Astrocyte (in vitro differentiated cells and primary cell): ENCODE measurements around the gene CSNK2B. TPM values are rescaled to one million over a fixed set of nuclear protein-coding genes. Genes with fewer than 3 reads are reported as not detected.
A peak's percentile ranks its signal among the peaks of the same experiment; 100 is the strongest.

ENCODE experiments used
- microRNA-seq: library from miRNA; unstranded; fragments of <30 nt; microRNA quantifications from one replicate; pipeline ENCODE4 v1.2.0, GENCODE V29; 2020
- total RNA-seq: library from RNA; stranded (reverse); gene quantifications from 2 replicates; pipeline ENCODE4 v1.2.1, GENCODE V29; 2021

The CSNK2B gene
- total RNA-seq, 1 donor from 2014 or later = 208 TPM

Small RNA genes within 50 kb of the gene (microRNA-seq; reads per million reads assigned to microRNA genes)
- 1.9 reads per million for gene MIR4646
- 3.8 reads per million, percentile 14 among the genes with 10 or more reads in this experiment for gene MIR6832

Other genes with a start within 250 kb of the CSNK2B start
- gene MICB, start 167.9 kb upstream of the CSNK2B start, total RNA-seq = 4.1 and 5.8 TPM in 2 replicates
- gene MCCD1, start 137.1 kb upstream of the CSNK2B start, total RNA-seq = not detected in 2 replicates
- 284 and 294 TPM in 2 replicates for gene DDX39B, start 124.1 kb upstream of the CSNK2B start, total RNA-seq
- gene ATP6V1G2, start 119.5 kb upstream of the CSNK2B start, total RNA-seq = 2.6 and 3.4 TPM in 2 replicates
- gene NFKBIL1, start 118.5 kb upstream of the CSNK2B start, total RNA-seq = 18.8 and 20.4 TPM in 2 replicates
- gene LTA, start 93.8 kb upstream of the CSNK2B start, total RNA-seq = not detected in 2 replicates
- gene TNF, start 90.5 kb upstream of the CSNK2B start, total RNA-seq = 0.79 and 1.2 TPM in 2 replicates
- 0.26 and 0.52 TPM in 2 replicates for gene LTB, start 83.7 kb upstream of the CSNK2B start, total RNA-seq
- gene LST1, start 79.8 kb upstream of the CSNK2B start, total RNA-seq = not detected in 2 replicates
- not detected in 2 replicates for gene NCR3, start 73.1 kb upstream of the CSNK2B start, total RNA-seq
- not detected in 2 replicates for gene AIF1, start 50.8 kb upstream of the CSNK2B start, total RNA-seq
- 180 and 188 TPM in 2 replicates for gene PRRC2A, start 45.4 kb upstream of the CSNK2B start, total RNA-seq
- 233 and 247 TPM in 2 replicates for gene BAG6, start 13.4 kb upstream of the CSNK2B start, total RNA-seq
- 0.89 and 1.2 TPM in 2 replicates for gene APOM, start 10.2 kb upstream of the CSNK2B start, total RNA-seq
- 14.7 and 15.5 TPM in 2 replicates for gene C6orf47, start 5.3 kb upstream of the CSNK2B start, total RNA-seq
- 11.7 and 13.8 TPM in 2 replicates for gene GPANK1, start 1.1 kb upstream of the CSNK2B start, total RNA-seq
- gene LY6G5B, start 3.9 kb downstream of the CSNK2B start, total RNA-seq = 17.5 and 20.3 TPM in 2 replicates
- 2.9 and 3.9 TPM in 2 replicates for gene LY6G5C, start 15.0 kb downstream of the CSNK2B start, total RNA-seq
- 34.3 and 38.3 TPM in 2 replicates for gene ABHD16A, start 37.2 kb downstream of the CSNK2B start, total RNA-seq
- gene LY6G6F, start 40.8 kb downstream of the CSNK2B start, total RNA-seq = not detected in 2 replicates
- not detected in 2 replicates for gene LY6G6D, start 49.3 kb downstream of the CSNK2B start, total RNA-seq
- 0.41 and 0.66 TPM in 2 replicates for gene LY6G6C, start 55.7 kb downstream of the CSNK2B start, total RNA-seq
- not detected in 2 replicates for gene MPIG6B, start 57.3 kb downstream of the CSNK2B start, total RNA-seq
- 62.5 and 72.4 TPM in 2 replicates for gene DDAH2, start 63.2 kb downstream of the CSNK2B start, total RNA-seq
- gene CLIC1, start 70.5 kb downstream of the CSNK2B start, total RNA-seq = 484 and 518 TPM in 2 replicates
- gene MSH5, start 73.9 kb downstream of the CSNK2B start, total RNA-seq = 5.7 and 6.8 TPM in 2 replicates
- gene SAPCD1, start 96.6 kb downstream of the CSNK2B start, total RNA-seq = 0.72 and 1.2 TPM in 2 replicates
- gene VWA7, start 111.2 kb downstream of the CSNK2B start, total RNA-seq = 0.54 and 0.94 TPM in 2 replicates
- gene VARS1, start 129.7 kb downstream of the CSNK2B start, total RNA-seq = 94.8 and 96.3 TPM in 2 replicates
- 43.8 and 44.0 TPM in 2 replicates for gene LSM2, start 140.9 kb downstream of the CSNK2B start, total RNA-seq
- 0.98 and 1.1 TPM in 2 replicates for gene HSPA1L, start 149.2 kb downstream of the CSNK2B start, total RNA-seq
- gene HSPA1A, start 149.5 kb downstream of the CSNK2B start, total RNA-seq = 52.6 and 52.7 TPM in 2 replicates
- gene HSPA1B, start 161.7 kb downstream of the CSNK2B start, total RNA-seq = 64.9 and 77.2 TPM in 2 replicates
- 45.0 and 47.3 TPM in 2 replicates for gene NEU1, start 196.7 kb downstream of the CSNK2B start, total RNA-seq
- 0.23 and 0.29 TPM in 2 replicates for gene SLC44A4, start 212.9 kb downstream of the CSNK2B start, total RNA-seq
- 32.6 and 35.8 TPM in 2 replicates for gene EHMT2, start 231.6 kb downstream of the CSNK2B start, total RNA-seq
- 3.7 and 4.6 TPM in 2 replicates for gene ZBTB12, start 236.0 kb downstream of the CSNK2B start, total RNA-seq